Activated naive CD8-positive, alpha-beta T cell treated with anti-CD3 and anti-CD28 coated beads, Interleukin-2, amount 10 ng/mL, durations not matched to agents 7 days and 5 days (primary cell): ENCODE data around the gene MAGEA8. TPM values are rescaled to one million over a fixed set of nuclear protein-coding genes. Genes with fewer than 3 reads are reported as not detected.
A peak's percentile ranks its signal among the peaks of the same experiment; 100 is the strongest.
"Not testable (repeated sequence)": the region's sequence is repeated elsewhere in the genome, so short reads cannot be mapped to it uniquely, and the experiment has no call there.

Experiments used
- ATAC-seq: fragments of 150-1000 bp; cut with Tn5 transposase; one replicate; pipeline ENCODE4 v1.10.0; 2021; ENCODE audit warnings: low read depth, moderate library complexity
- POLR2A ChIA-PET: fragments of 350-600 bp; sonication (Branson Sonifier 250); formaldehyde crosslinking; loops from one replicate; lab custom pipeline; 2021; ENCODE audit warnings: antibody characterized with exemption; lab: Charles Lee
- DNase-seq: peaks from one replicate; pipeline ENCODE4 v3.0.0; 2021
- H3K27ac Mint-ChIP-seq: one replicate; pipeline ENCODE4 v1.8.0; 2022; ENCODE audit warnings: mild to moderate bottlenecking, mixed read lengths
- H3K27me3 Mint-ChIP-seq: one replicate; pipeline ENCODE4 v1.8.0; 2022; ENCODE audit warnings: mild to moderate bottlenecking, moderate library complexity, mixed read lengths
- H3K36me3 Mint-ChIP-seq: one replicate; pipeline ENCODE4 v1.8.0; 2021; ENCODE audit warnings: mild to moderate bottlenecking, mixed read lengths
- H3K4me1 Mint-ChIP-seq: one replicate; pipeline ENCODE4 v1.8.0; 2021; ENCODE audit warnings: mixed read lengths
- H3K4me3 Mint-ChIP-seq: one replicate; pipeline ENCODE4 v1.8.0; 2022; ENCODE audit warnings: mild to moderate bottlenecking, moderate library complexity, mixed read lengths
- H3K9me3 Mint-ChIP-seq: one replicate; pipeline ENCODE4 v1.8.0; 2021; ENCODE audit warnings: mixed read lengths
- total RNA-seq, 2 experiments: library from RNA; stranded (reverse); gene quantifications; one replicate each; pipeline ENCODE4 v1.2.3, GENCODE V29; 2021

MAGEA8 gene
- total RNA-seq, 2 experiments from 2014 or later: not detected

GRCh38 chrX:149865390-149865789, 15.6 kb upstream of the MAGEA8 start:
- Mint-ChIP-seq H3K27me3 (peaks cover 13% of the 10 kb centered on the region), H3K4me1 (no peaks in the 10 kb centered on the region), H3K4me3 (no peak overlapping the region), H3K27ac (no peak overlapping the region), H3K9me3 (peaks cover 7% of the 10 kb centered on the region), H3K36me3 (no peaks in the 10 kb centered on the region)
- DNase-seq (no peak), ATAC-seq (no peak)
- POLR2A ChIA-PET: no interaction called here

- H3K36me3 Mint-ChIP-seq: no peaks in the 10 kb centered on the region
- peaks cover 4% of the 10 kb centered on the region for H3K4me1 Mint-ChIP-seq
- no peak for ATAC-seq
- DNase-seq: no peak
- no peak overlapping the region for H3K27ac Mint-ChIP-seq
- H3K4me3 Mint-ChIP-seq: no peak overlapping the region
- peaks cover 1% of the 10 kb centered on the region for H3K9me3 Mint-ChIP-seq
- POLR2A ChIA-PET: no interaction called here
- H3K27me3 Mint-ChIP-seq: peaks cover 7% of the 10 kb centered on the region
Observed at GRCh38 chrX:149867488-149867887, 13.5 kb upstream of the MAGEA8 start.

GRCh38 chrX:149870840-149871239, 10.1 kb upstream of the MAGEA8 start:
- Mint-ChIP-seq H3K4me3 (no peak overlapping the region), H3K4me1 (peaks cover 4% of the 10 kb centered on the region), H3K9me3 (no peaks in the 10 kb centered on the region), H3K36me3 (no peaks in the 10 kb centered on the region), H3K27me3 (no peaks in the 10 kb centered on the region), H3K27ac (no peak overlapping the region)
- POLR2A ChIA-PET: no interaction called here
- DNase-seq: no peak
- ATAC-seq: no peak

- POLR2A ChIA-PET: no interaction called here
Observed at GRCh38 chrX:149871433-149871832, 9.6 kb upstream of the MAGEA8 start.

GRCh38 chrX:149871940-149872339, 9.0 kb upstream of the MAGEA8 start:
- DNase-seq (peak; percentile 69), ATAC-seq (peak; percentile 94)
- Mint-ChIP-seq H3K4me1 (peaks cover 4% of the 10 kb centered on the region), H3K4me3 (peak overlapping the region; percentile 10), H3K9me3 (no peaks in the 10 kb centered on the region), H3K36me3 (no peaks in the 10 kb centered on the region), H3K27ac (no peak overlapping the region), H3K27me3 (peaks cover 3% of the 10 kb centered on the region)
- POLR2A ChIA-PET: no interaction called here

More at GRCh38 chrX:149871433-149871832, 9.6 kb upstream of the MAGEA8 start:
- DNase-seq (no peak), ATAC-seq (no peak)
- Mint-ChIP-seq H3K27me3 (peaks cover 2% of the 10 kb centered on the region), H3K4me1 (peaks cover 4% of the 10 kb centered on the region), H3K36me3 (no peaks in the 10 kb centered on the region), H3K9me3 (no peaks in the 10 kb centered on the region), H3K4me3 (no peak overlapping the region), H3K27ac (no peak overlapping the region)

- no peaks in the 10 kb centered on the region for H3K4me1 Mint-ChIP-seq
- H3K4me3 Mint-ChIP-seq: no peak overlapping the region
- DNase-seq: no peak
- H3K27me3 Mint-ChIP-seq: peaks cover 7% of the 10 kb centered on the region
- no peaks in the 10 kb centered on the region for H3K9me3 Mint-ChIP-seq
- POLR2A ChIA-PET: no interaction called here
- no peak overlapping the region for H3K27ac Mint-ChIP-seq
- no peak for ATAC-seq
- no peaks in the 10 kb centered on the region for H3K36me3 Mint-ChIP-seq
Observed at GRCh38 chrX:149877157-149877556, 3.8 kb upstream of the MAGEA8 start.

GRCh38 chrX:149877636-149878035, 3.3 kb upstream of the MAGEA8 start:
- H3K27ac Mint-ChIP-seq: no peak overlapping the region
- H3K4me1 Mint-ChIP-seq: peaks cover 4% of the 10 kb centered on the region

GRCh38 chrX:149890828-149891227, 9.8 kb downstream of the MAGEA8 start:
- DNase-seq, H3K36me3 Mint-ChIP-seq, H3K27ac Mint-ChIP-seq, ATAC-seq, POLR2A ChIA-PET, H3K9me3 Mint-ChIP-seq, H3K27me3 Mint-ChIP-seq, H3K4me3 Mint-ChIP-seq, H3K4me1 Mint-ChIP-seq: not testable (repeated sequence)

More at GRCh38 chrX:149877636-149878035, 3.3 kb upstream of the MAGEA8 start:
- POLR2A ChIA-PET: no interaction called here
- DNase-seq (no peak), ATAC-seq (no peak)
- no peak overlapping the region for H3K4me3 Mint-ChIP-seq
- H3K27me3 Mint-ChIP-seq: peaks cover 7% of the 10 kb centered on the region
- no peaks in the 10 kb centered on the region for H3K9me3 Mint-ChIP-seq
- H3K36me3 Mint-ChIP-seq: no peaks in the 10 kb centered on the region

- Mint-ChIP-seq H3K27me3 (no peaks in the 10 kb centered on the region), H3K27ac (no peak overlapping the region), H3K36me3 (no peaks in the 10 kb centered on the region), H3K9me3 (no peaks in the 10 kb centered on the region), H3K4me1 (no peaks in the 10 kb centered on the region), H3K4me3 (no peak overlapping the region)
- no peak for ATAC-seq
- POLR2A ChIA-PET: no interaction called here
- DNase-seq: no peak
Observed at GRCh38 chrX:149898554-149898953, 17.6 kb downstream of the MAGEA8 start.

- H3K9me3 Mint-ChIP-seq: no peaks in the 10 kb centered on the region
- no peaks in the 10 kb centered on the region for H3K27me3 Mint-ChIP-seq
Observed at GRCh38 chrX:149903889-149904748, 23.1 kb downstream of the MAGEA8 start.

GRCh38 chrX:149908308-149908707, 27.3 kb downstream of the MAGEA8 start:
- Mint-ChIP-seq H3K4me1 (peaks cover 8% of the 10 kb centered on the region), H3K27ac (peak overlapping the region; percentile 65), H3K36me3 (peaks cover 2% of the 10 kb centered on the region), H3K4me3 (no peak overlapping the region), H3K9me3 (peaks cover 3% of the 10 kb centered on the region), H3K27me3 (no peaks in the 10 kb centered on the region)
- ATAC-seq (no peak), DNase-seq (no peak)
- POLR2A ChIA-PET: no interaction called here

More at GRCh38 chrX:149903889-149904748, 23.1 kb downstream of the MAGEA8 start:
- Mint-ChIP-seq H3K36me3 (no peaks in the 10 kb centered on the region), H3K4me3 (peak overlapping the region; percentile 75), H3K4me1 (peaks cover 8% of the 10 kb centered on the region), H3K27ac (peak overlapping the region; percentile 76)
- no peak for DNase-seq
- ATAC-seq: no peak
- POLR2A ChIA-PET: interaction anchor here (0.6 to 0.7 kb wide), 2 partner anchors 74 to 255 kb away, joined by 3 to 4 read pairs; no protein-coding TSS in a partner anchor

- H3K27ac Mint-ChIP-seq: no peak overlapping the region
- no peaks in the 10 kb centered on the region for H3K27me3 Mint-ChIP-seq
- H3K4me1 Mint-ChIP-seq: peaks cover 8% of the 10 kb centered on the region
- H3K9me3 Mint-ChIP-seq: peaks cover 3% of the 10 kb centered on the region
- ATAC-seq: no peak
- peaks cover 2% of the 10 kb centered on the region for H3K36me3 Mint-ChIP-seq
- no peak for DNase-seq
- POLR2A ChIA-PET: no interaction called here
- H3K4me3 Mint-ChIP-seq: no peak overlapping the region
Observed at GRCh38 chrX:149908727-149909126, 27.7 kb downstream of the MAGEA8 start.

GRCh38 chrX:149909324-149910177, 28.6 kb downstream of the MAGEA8 start:
- peak; percentile 84 for ATAC-seq
- POLR2A ChIA-PET: no interaction called here
- no peak overlapping the region for H3K4me3 Mint-ChIP-seq

More at GRCh38 chrX:149909324-149910177, 28.6 kb downstream of the MAGEA8 start:
- H3K36me3 Mint-ChIP-seq: peaks cover 4% of the 10 kb centered on the region
- peaks cover 6% of the 10 kb centered on the region for H3K9me3 Mint-ChIP-seq
- no peaks in the 10 kb centered on the region for H3K27me3 Mint-ChIP-seq
- peaks cover 3% of the 10 kb centered on the region for H3K4me1 Mint-ChIP-seq
- DNase-seq: peak; percentile 27
- no peak overlapping the region for H3K27ac Mint-ChIP-seq
